Testis (tissue), 3 donors: Measurements from ENCODE around the gene KIR3DL2. TPM values are rescaled to one million over a fixed set of nuclear protein-coding genes. Genes with fewer than 3 reads are reported as not detected.

Experiments used
- DNase-seq: peaks from one replicate; pipeline ENCODE4 v3.0.0-alpha.2; 2019
- H3K27ac ChIP-seq, 2 donors: fragments of 200-600 bp; sonication (generic); one replicate each; pipeline ENCODE4 v1.5.1; 2019
- H3K27me3 ChIP-seq: fragments of 200-600 bp; sonication (generic); one replicate; pipeline ENCODE4 v1.5.1; 2019
- H3K36me3 ChIP-seq: fragments of 200-600 bp; sonication (generic); one replicate; pipeline ENCODE4 v1.5.1; 2017; ENCODE audit warnings: low read depth; ENCODE audit errors: missing control alignments
- H3K4me1 ChIP-seq: fragments of 200-600 bp; sonication (generic); one replicate; pipeline ENCODE4 v1.5.1; 2019
- H3K4me3 ChIP-seq, 2 donors: fragments of 200-600 bp; sonication (generic); one replicate each; pipeline ENCODE4 v1.5.1; 2017 to 2019
- H3K9me3 ChIP-seq: fragments of 200-600 bp; sonication (generic); one replicate; pipeline ENCODE4 v1.5.1; 2017
- CTCF ChIP-seq, 3 experiments: fragments of 450-650 bp in 2 of 3; fragments of 200-600 bp in 1 of 3; sonication (generic) in 1 of 3; IDR thresholded peaks; one replicate each; pipeline ENCODE4 v1.5.1; 2016 to 2019; ENCODE audit warnings: antibody characterized with exemption in 3 of 3, mild to moderate bottlenecking in 2 of 3, moderate library complexity in 1 of 3
- POLR2A ChIP-seq: fragments of 450-650 bp; IDR thresholded peaks from one replicate; pipeline ENCODE4 v1.6.1; 2017; ENCODE audit warnings: antibody characterized with exemption, mild to moderate bottlenecking, moderate library complexity
- WGBS, 2 donors: methylation state at CpG; one replicate each; pipeline ENCODE4 v1.1.5; 2018; 5-methylcytosine and 5-hydroxymethylcytosine counted together
- intact Hi-C: fragments of 100-400 bp; cut with DNase I; formaldehyde crosslinking; loops from one replicate; pipeline ENCODE4 v1.15.1; 2023; ENCODE audit warnings: low total_unique reads
- polyA plus RNA-seq: library from polyadenylated mRNA; stranded (reverse); fragments of 350-450 nt; fragmentation: Illumina TruSeq; extraction: RNeasy Lipid Tissue Mini Kit (QIAGEN cat#74804); gene quantifications from one replicate; pipeline ENCODE4 v1.2.3, GENCODE V29; 2014; ENCODE audit warnings: low read depth, low replicate concordance; ENCODE audit not compliant: insufficient read depth
- total RNA-seq, 2 donors: library from RNA; depleted of rRNA; stranded (reverse); fragments of >200 nt; gene quantifications; one replicate each; pipeline ENCODE4 v1.2.3, GENCODE V29; 2016

KIR3DL2 gene
- total and polyA plus RNA-seq, 3 donors from 2014 or later = not detected

GRCh38 chr19:54871696-54872095 is 21.5 kb downstream of the KIR3DL2 start:
- Histone ChIP-seq H3K27me3 (no peaks in the 10 kb centered on the region), H3K9me3 (no peaks in the 10 kb centered on the region), H3K4me1 (no peaks in the 10 kb centered on the region), H3K36me3 (no peaks in the 10 kb centered on the region), H3K27ac (no peak overlapping the region), H3K4me3 (no peak overlapping the region)
- intact Hi-C loops = no loop called here
- DNase-seq = no peak
- TF ChIP-seq CTCF (IDR thresholded peaks at IDR 0.05) = no peak
- no peak for TF ChIP-seq POLR2A
- 83 to 84% methylated on average over 3 of the region's 3 CpGs for WGBS, 2 donors

DNA sequence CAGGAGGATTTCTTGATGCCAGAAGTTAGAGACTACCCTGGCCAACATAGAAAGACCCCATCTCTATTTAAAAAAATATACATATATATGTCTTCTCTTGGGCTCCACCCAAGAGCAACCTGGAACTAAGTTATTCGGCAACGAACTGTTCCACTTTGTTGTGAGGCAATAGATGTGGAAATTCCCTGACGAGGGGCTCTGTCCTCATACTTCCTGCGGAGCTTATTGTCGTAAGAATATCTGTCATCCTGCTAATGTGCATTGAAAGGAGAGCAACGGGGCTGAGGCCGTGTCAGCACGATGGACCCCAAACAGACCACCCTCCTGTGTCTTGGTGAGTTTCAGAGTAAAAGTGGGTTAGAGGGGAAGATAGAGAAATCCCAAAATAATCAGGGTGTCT is 23.7 kb downstream of the KIR3DL2 start, which contains the start of gene FCAR:
TSS of gene FCAR (plus strand) at position 246 of the 400 bp plus-strand sequence. CDS start at position 301, 55 bp downstream.
- H3K9me3 ChIP-seq = no peaks in the 10 kb centered on the region
- H3K36me3 ChIP-seq = no peaks in the 10 kb centered on the region
- DNase-seq = no peak
- no peaks in the 10 kb centered on the region for H3K4me1 ChIP-seq
- H3K27ac ChIP-seq = no peak within 1 kb of the TSS
- intact Hi-C loops = no loop called here
- TF ChIP-seq CTCF (IDR thresholded peaks at IDR 0.05) (no peak), POLR2A (no peak)
- WGBS, 2 donors = 78 to 80% methylated on average over 8 of the region's 8 CpGs
- no peaks in the 10 kb centered on the region for H3K27me3 ChIP-seq
- no peak within 1 kb of the TSS for H3K4me3 ChIP-seq

DNA sequence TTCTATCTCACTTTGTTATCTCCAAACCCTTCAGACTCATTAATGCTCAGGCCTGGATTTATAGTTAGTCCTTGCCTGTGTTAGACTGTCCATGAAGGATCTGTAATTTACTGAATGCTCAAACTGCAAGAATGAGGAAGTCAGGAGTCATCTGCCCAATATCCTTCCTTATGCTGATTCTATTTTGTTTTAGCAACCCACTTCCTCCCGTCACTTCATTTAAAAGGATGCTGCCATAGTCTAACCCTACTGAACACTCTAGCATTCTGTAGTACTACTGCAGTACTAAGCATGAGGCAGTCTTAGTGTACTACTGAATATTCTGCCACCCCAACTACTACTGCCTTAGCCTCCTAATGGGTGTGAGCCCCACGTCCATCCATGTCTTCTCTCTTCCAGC is 25.3 kb downstream of the KIR3DL2 start:
- intact Hi-C loops = no loop called here
- H3K4me3 ChIP-seq = no peak overlapping the region
- no peaks in the 10 kb centered on the region for H3K4me1 ChIP-seq
- TF ChIP-seq POLR2A = no peak
- TF ChIP-seq CTCF (IDR thresholded peaks at IDR 0.05) = no peak
- H3K36me3 ChIP-seq = no peaks in the 10 kb centered on the region
- H3K9me3 ChIP-seq = no peaks in the 10 kb centered on the region
- WGBS, 2 donors = 53 to 63% methylated on average over 2 of the region's 2 CpGs
- DNase-seq = no peak
- H3K27me3 ChIP-seq = no peaks in the 10 kb centered on the region
- H3K27ac ChIP-seq = no peak overlapping the region

DNA sequence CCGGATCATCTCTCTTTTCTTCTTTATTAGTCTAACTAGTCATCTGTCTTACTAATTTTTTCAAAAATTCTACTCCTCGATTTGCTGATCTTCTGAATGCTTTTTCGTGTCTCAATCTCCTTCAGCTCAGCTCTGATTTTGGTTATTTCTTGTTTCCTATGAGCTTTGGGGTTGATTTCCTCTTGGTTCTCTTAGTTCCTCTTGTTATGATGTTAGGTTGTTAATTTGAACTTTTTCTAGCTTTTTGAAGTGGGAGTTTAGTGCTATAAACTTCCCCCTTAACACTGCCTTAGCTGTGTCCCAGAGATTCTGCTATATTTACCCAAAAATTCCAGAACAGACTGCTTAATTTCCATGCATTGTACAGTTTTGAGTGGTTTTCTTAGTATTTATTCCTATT is 27.2 kb downstream of the KIR3DL2 start:
- no peaks in the 10 kb centered on the region for H3K27me3 ChIP-seq
- TF ChIP-seq CTCF (IDR thresholded peaks at IDR 0.05) (no peak), POLR2A (no peak)
- intact Hi-C loops = no loop called here
- no peak for DNase-seq
- H3K9me3 ChIP-seq = no peaks in the 10 kb centered on the region
- no peaks in the 10 kb centered on the region for H3K36me3 ChIP-seq
- no peaks in the 10 kb centered on the region for H3K4me1 ChIP-seq
- no peak overlapping the region for H3K27ac ChIP-seq
- H3K4me3 ChIP-seq = no peak overlapping the region
- 81 to 87% methylated on average over 3 of the region's 3 CpGs for WGBS, 2 donors

DNA sequence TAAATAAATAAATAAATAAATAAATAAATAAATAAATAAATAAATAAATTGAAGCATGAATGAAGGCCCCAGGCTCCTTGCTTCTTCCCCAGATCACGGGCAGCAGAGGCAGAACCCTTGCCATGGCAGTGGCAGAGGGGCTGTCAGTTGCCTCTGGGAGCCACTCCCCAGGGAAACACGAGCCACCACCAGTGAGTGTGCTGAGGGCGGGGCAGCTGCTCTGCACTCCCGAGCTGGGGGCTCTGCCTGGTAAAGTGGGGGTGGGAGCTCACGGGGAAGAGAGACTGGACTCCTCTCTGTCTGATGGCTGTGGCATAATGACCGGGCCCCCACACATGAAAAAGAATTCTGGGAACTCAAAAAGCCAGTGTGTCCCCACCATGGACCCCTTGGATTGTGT is 31.6 kb downstream of the KIR3DL2 start:
- H3K27me3 ChIP-seq = no peaks in the 10 kb centered on the region
- intact Hi-C loops = no loop called here
- no peaks in the 10 kb centered on the region for H3K4me1 ChIP-seq

More for the DNA sequence above, 31.6 kb downstream of the KIR3DL2 start:
- Histone ChIP-seq H3K27ac (no peak overlapping the region), H3K4me3 (no peak overlapping the region), H3K36me3 (no peaks in the 10 kb centered on the region), H3K9me3 (no peaks in the 10 kb centered on the region)
- DNase-seq = no peak
- TF ChIP-seq CTCF (IDR thresholded peaks at IDR 0.05) (no peak), POLR2A (no peak)
- 46 to 53% methylated on average over 2 to 5 of the region's 6 CpGs for WGBS, 2 donors
